NK-92 (cell line): ENCODE data around the gene TNFAIP8L1.
A peak's percentile ranks its signal among the peaks of the same experiment; 100 is the strongest.

Experiments
- DNase-seq: peaks from one replicate; lab custom pipeline; 2025; ENCODE audit not compliant: unreplicated experiment; lab: John Stamatoyannopoulos, UW

Gene TNFAIP8L1

DNA sequence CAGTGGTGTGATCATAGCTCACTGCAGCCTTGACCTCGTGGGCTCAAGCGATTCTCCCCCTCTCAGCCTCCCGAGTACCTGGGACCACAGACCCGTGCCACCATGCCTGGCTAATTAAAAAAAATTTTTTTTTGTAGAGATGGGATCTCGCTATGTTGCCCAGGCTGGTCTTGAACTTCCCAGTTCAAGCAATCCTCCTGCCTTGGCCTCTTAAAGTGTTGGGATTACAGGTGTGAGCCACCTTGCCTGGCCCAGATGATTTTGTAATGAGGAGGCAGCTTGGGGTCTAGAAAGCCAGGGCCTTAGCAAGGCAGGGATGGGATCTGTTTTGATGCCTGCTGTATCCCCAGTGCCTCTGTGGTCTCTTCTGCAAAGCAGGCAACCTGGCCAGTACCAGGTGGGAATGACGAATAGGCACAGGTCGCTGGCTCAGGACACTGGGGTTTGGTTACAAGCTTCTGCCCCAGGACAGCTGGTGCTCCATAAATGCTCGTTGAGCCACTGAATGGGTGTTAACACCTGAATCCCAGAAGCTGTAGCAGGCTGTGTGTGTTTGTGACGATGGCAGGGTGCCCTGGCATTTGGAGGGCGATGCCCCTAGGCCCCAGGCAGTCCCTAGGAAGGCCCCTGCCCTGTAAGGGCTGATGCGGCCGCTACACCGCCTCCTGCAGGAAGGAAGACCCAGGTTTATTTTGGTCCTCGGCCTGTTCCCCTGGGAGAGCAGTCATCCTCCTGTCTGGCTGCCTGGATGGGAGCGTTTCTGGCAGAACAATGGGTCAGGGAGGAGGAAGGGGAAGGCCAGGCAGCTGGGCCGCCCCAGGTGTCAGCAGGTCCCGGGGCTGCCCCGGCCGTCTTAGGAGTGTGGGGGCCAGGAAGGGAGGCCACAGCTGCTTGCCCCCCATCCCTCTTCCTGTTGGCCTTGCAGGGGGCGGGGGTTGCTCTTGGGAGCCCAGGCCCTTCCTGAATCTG is 8.6 kb downstream of the TNFAIP8L1 start:
- no peak for DNase-seq

DNA sequence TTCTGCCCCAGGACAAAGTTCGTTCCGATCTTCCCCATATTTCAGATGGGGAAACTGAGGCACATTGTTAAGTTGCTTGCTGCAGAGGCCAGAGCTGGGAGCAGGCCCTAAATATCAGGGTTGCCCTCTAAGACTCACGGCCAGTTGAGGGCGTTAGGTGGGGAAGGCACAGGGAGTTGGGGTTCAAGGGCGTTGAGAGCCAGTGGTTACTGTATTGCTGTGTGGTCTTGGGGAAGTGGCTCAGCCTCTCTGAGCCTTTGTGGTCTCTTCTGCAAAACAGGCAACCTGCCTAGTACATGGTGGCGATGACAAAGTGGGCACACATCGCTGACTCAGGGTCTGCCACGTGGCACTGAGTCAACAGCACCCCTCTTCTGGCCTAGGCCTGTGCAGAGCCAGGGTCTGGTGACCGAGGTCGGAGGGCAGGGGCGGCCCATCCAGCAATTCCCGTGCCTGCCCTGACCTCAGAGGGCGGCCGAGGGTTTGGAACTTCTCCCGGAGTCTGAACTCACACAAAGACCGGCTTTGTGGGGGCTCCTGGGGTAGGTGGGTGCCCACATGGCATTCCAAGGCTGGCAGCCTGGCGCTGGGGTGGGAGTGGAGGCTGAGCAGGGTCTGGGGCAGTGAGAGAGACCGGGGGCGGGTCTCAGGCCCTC is 10.2 kb downstream of the TNFAIP8L1 start:
- DNase-seq, result no peak

GRCh38 chr19:4650159-4650558 is 10.8 kb downstream of the TNFAIP8L1 start:
- no peak for DNase-seq

DNA sequence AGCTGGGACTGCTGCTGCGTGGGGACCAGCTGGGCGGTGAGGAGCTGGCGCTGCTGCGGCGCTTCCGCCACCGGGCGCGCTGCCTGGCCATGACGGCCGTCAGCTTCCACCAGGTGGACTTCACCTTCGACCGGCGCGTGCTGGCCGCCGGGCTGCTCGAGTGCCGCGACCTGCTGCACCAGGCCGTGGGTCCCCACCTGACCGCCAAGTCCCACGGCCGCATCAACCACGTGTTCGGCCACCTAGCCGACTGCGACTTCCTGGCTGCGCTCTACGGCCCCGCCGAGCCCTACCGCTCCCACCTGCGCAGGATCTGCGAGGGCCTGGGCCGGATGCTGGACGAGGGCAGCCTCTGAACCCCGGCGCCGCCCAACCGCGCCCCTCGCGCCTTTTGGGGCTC is 12.8 kb downstream of the TNFAIP8L1 start:
- no peak for DNase-seq

- no peak for DNase-seq
Observed at GRCh38 chr19:4653793-4654436, 14.6 kb downstream of the TNFAIP8L1 start.

- DNase-seq, result no peak
Observed at GRCh38 chr19:4654437-4655361, 15.4 kb downstream of the TNFAIP8L1 start.

GRCh38 chr19:4656102-4656501 is 16.8 kb downstream of the TNFAIP8L1 start:
- no peak for DNase-seq

DNA sequence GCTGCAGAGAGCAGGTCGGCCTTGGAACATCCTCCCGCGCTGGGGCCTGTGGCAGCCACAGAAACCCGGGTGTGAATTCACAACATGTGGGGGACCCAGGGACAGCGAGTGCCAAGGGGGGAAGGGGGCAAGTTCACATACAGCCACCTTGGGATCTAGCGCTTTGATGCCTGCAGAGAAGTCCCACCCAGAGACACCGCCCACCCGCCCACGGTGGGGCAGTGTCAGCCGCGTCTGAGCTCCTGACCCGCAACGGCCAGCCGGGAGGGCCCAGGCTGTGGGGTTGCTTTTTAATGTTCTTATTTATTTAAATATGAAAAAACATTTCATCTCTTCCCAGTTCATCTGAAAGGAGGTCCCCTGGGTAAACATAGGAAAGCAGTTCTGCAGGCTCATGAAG is 17.9 kb downstream of the TNFAIP8L1 start:
- no peak for DNase-seq

DNA sequence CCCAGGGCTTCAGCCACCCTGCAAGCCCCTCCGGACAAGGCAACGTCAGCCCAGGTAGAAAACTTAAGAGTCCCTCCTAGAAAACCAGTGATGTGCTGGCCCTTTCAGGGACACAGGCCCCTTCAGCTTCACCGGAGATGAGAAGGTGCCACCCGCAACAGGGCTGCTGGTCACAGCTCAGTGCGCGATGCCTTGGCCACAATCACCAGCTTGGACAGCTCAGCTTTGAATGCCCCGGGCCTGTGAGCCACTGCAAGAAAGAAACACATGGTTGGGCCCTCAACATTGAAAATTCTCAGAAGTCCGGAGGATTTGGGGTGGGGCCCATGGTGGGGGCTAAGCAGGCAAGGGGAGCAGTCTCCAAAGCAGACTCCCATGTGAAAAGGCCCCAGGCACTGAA is 18.5 kb downstream of the TNFAIP8L1 start:
- no peak for DNase-seq

- DNase-seq, result no peak
Observed at GRCh38 chr19:4660181-4660791, 21.0 kb downstream of the TNFAIP8L1 start.

DNA sequence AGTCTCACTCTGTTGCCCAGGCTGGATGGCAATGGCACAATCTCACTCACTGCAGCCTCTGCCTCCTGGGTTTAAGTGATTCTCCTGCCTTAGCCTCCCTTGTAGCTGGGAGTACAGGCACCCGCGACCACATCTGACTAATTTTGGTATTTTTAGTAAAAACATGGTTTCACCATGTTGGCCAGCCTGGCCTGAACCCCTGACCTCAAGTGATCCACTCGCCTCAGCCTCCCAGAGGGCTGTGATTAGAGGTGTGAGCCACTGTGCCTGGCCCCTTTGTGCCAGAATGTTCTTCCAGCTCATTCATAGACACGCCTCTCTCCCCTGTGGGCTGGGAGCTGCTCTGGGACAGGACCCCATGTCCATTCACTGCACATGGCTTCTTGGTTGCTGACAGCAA is 21.7 kb downstream of the TNFAIP8L1 start:
- DNase-seq, result no peak

DNA sequence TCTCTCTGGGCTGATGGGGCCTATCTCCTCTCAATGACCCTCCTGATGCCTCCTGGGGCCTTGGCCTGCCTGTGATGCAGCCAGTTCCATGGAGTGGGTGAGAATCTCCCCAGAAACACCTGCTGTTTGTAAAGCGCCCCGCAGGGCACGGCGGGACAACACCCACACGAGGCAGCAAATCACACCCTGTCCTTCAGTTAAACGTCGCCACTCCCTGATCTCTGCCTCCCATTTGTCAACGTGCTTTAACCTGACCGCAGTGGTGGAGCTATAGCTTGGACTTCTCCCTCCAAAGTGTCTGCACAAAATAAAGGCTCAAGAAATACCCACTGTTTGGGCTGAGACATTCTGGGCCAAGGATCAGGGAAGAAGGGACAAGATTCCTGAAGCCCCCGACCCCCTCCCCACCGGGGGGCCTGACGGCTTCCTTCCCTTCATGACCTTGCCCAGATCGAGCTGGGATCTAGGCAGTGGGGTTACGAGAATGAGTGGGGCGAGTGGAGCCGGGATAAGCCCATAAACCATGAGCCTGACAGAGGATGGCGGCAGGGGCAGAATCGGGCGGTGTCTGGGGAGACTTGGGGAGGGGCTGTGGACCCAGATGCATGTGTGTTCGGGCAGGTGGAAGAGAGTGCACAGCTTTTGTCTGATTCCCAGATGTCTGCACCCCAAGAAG is 22.8 kb downstream of the TNFAIP8L1 start:
- DNase-seq, result no peak

DNA sequence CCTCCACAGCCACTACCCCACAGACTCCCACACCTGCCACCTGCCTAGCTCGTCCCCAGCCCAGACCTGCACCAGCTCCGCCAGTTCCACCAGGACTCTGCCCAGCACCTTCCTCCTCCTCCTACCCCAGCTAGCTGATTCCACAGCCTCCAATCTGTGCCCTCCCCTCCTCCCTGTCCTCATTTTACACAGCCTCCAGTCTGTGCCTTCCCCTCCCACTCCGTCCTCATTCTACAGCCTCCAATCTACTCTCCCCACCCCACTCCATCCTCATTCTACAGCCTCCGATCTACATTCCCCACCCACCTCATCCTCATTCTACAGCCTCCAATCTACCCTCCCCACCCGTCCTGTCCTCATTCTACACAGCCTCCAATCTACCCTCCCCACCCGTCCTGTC is 23.5 kb downstream of the TNFAIP8L1 start:
- DNase-seq, result no peak

- no peak for DNase-seq
Observed at GRCh38 chr19:4664642-4665041, 25.3 kb downstream of the TNFAIP8L1 start.

DNA sequence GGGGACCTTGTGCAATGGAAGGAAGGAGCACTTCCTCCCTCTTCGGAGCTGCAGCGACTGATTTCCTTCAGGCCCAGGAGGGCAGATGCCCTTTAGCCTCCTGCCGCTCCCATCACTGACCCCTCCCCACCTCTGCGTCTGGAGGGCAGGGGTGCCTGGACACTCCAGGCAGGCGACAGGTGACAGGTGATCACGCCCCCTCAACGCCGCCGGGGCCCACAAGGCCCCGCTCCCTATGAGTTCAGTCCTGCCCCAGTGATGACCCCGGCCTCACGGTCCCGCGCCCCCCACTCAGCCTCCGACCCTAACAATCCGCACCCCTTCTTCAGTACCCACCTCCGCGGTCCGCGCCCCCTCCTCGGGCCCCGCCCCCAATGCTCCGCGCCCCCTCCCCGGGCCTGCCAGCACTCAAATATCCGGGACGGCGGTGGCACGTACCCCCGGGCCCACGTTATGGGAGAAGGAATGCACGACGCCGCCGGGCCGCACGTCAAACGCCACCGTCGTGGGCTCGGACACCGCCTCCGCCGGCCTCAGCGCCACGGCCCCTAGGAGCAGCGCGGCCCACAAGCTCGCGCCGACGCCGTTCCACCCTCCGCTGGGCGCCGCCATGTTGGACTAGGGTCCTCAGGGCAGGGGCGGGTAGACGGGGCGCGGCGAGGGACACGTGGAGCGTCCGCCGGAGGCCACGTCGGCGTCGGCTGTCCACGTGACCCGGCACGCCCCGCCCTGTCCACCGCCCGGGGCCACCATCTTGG is 30.6 kb downstream of the TNFAIP8L1 start, which contains the start of gene MYDGF:
MYDGF (minus strand) TSS at position 620 of the 758 bp plus-strand sequence; CDS start at position 612, 8 bp downstream.
- DNase-seq, result peak; percentile 44

- DNase-seq, result no peak
Observed at GRCh38 chr19:4671185-4671851, 32.0 kb downstream of the TNFAIP8L1 start.

DNA sequence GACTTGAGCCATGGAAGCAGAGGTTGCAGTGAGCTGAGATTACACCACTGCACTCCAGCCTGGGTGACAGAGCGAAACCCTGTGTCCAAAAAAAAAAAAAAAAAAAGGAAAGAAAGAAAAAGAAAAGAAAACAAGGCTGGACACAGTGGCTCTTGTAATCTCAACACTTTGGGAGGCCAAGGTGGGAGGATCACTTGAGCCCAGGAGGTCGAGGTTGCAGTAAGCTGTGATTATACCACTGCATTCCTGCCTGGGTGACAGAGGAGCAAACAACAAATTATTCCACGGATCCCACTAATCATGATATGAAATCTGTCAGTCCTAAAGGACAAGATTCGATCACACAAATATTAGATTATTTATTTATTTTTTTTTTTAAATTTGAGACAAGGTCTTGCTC is 33.9 kb downstream of the TNFAIP8L1 start:
- DNase-seq, result no peak

DNA sequence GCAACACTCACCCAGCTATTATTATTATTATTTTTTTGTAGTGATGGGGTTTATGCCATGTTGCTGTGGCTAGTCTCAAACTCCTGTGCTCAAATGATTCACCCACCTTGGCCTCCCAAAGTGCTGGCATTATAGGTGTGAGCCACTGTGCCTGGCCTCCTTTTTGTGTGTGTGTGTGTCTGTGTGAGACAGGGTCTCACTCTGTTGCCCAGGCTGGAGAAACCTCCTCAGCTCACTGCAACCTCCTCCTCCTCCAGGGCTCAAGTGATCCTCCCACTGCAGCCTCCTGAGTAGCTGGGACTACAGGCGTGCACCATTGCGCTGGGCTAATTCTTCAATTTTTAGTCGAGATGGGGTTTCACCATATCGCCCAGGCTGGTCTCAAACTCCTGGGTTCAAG is 34.4 kb downstream of the TNFAIP8L1 start:
- no peak for DNase-seq
